ENCODE measurements around the gene ZNF692.
A peak's percentile ranks its signal among the peaks of the same experiment; 100 is the strongest.

Gene ZNF692

DNA sequence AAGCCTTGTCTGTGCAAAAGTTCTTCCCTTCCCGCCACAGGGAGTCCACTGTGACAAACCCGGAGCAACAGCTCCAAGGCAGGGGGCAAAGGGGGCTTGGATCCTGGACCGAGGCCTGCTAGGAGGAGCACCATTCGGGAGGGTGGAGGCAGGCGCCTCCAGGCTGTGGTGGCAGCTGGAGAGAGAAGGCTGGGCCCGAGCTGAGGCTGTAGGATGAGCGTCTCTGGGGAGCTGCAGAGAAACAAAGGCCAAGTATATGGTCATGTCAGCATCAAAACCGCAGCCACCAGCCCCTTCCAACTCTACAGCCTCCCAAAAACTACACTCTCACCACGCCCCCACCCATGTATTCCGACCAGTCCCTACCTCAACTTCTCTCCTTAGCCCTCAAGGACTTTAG is 33.7 kb downstream of the ZNF692 start:
- no peak for TF ChIP-seq CTCF (conservative IDR thresholded peaks at IDR 0.05; ENCODE audit: low read depth, low read length)
- peak overlapping the region; percentile 92 for H3K4me3 ChIP-seq (ENCODE audit: low read length)
- DNase-seq (ENCODE audit: low read depth) = no peak

DNA sequence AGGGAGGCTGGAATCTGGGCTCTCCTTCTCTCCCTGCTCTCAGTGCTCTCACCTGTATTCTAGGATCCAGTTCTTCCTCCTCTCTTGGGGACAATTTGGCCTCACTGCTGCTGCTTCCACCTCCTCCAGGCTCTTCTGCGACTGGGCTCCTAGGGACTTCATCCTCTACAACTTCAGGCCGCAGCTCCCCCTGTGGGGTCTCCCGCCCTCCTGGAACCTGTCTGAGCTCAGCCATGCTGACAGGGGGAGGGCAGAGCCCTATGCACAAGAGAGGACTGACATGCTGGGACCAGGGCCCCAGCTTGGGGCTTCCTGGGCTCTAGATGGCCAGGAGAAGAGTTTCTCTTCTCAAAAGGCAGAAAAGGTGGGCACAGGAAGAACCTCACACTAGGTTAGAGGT is 34.2 kb downstream of the ZNF692 start:
- H3K4me3 ChIP-seq (ENCODE audit: low read length) = peak overlapping the region; percentile 92
- no peak for DNase-seq (ENCODE audit: low read depth)
- TF ChIP-seq CTCF (conservative IDR thresholded peaks at IDR 0.05; ENCODE audit: low read depth, low read length) = no peak

- no peak for TF ChIP-seq CTCF (conservative IDR thresholded peaks at IDR 0.05; ENCODE audit: low read depth, low read length)
- peak overlapping the region; percentile 92 for H3K4me3 ChIP-seq (ENCODE audit: low read length)
- DNase-seq (ENCODE audit: low read depth) = no peak
Observed at GRCh38 chr1:248824301-248824700, 34.6 kb downstream of the ZNF692 start.

- no peak for TF ChIP-seq CTCF (conservative IDR thresholded peaks at IDR 0.05; ENCODE audit: low read depth, low read length)
- DNase-seq (ENCODE audit: low read depth) = peak; percentile 4
- H3K4me3 ChIP-seq (ENCODE audit: low read length) = no peak overlapping the region
Observed at GRCh38 chr1:248823517-248824001, 35.3 kb downstream of the ZNF692 start.

- no peak overlapping the region for H3K4me3 ChIP-seq (ENCODE audit: low read length)
- DNase-seq (ENCODE audit: low read depth) = no peak
- TF ChIP-seq CTCF (conservative IDR thresholded peaks at IDR 0.05; ENCODE audit: low read depth, low read length) = no peak
Observed at GRCh38 chr1:248822148-248823032, 36.5 kb downstream of the ZNF692 start.

- no peak for DNase-seq (ENCODE audit: low read depth)
- H3K4me3 ChIP-seq (ENCODE audit: low read length) = no peak overlapping the region
- no peak for TF ChIP-seq CTCF (conservative IDR thresholded peaks at IDR 0.05; ENCODE audit: low read depth, low read length)
Observed at GRCh38 chr1:248821641-248822040, 37.2 kb downstream of the ZNF692 start.

DNA sequence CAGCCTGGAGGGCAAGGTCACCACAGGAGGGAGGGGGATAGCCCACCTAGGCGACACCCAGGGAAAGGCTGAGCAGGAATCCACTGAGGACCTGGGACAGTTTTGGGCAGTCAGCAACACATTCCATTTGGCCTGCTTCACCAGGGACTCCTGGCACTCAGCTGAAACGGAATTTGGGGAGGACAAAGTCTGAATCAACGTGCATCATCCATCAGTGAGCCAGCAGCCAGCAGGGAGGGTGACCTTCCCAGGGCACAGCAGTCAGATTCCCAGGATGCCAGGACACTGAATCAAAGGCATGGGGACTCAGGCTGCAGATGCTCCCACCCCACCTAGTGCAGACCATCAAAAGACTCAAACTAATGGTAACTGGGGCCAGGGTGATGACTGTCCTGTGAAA is 37.8 kb downstream of the ZNF692 start:
- H3K4me3 ChIP-seq (ENCODE audit: low read length) = no peak overlapping the region
- no peak for TF ChIP-seq CTCF (conservative IDR thresholded peaks at IDR 0.05; ENCODE audit: low read depth, low read length)
- peak; percentile 5 for DNase-seq (ENCODE audit: low read depth)

Measured in retinal pigment epithelial cell (primary cell).